Measurements from ENCODE around the gene CDKN2C.

GRCh38 chr1:50976890-50977574 lies 7.0 kb downstream of the CDKN2C start:
- TF ChIP-seq CTCF (IDR thresholded peaks at IDR 0.05 in 2 of 3, conservative IDR thresholded peaks at IDR 0.05 in 1 of 3; ENCODE audit: control insufficient read depth in 2 of 3, extremely low read depth in 1 of 3, insufficient read depth in 1 of 3, low read depth in 3 of 3, low read length in 3 of 3) (no peak), BCL3 (IDR thresholded peaks at IDR 0.05; ENCODE audit: borderline replicate concordance, insufficient read depth, low read depth, low read length, poor library complexity, severe bottlenecking) (no peak), POLR2A (IDR thresholded peaks at IDR 0.05; ENCODE audit: low read depth, low read length) (no peak; the same call in 1 of the 2 replicates)
